Tongue (tissue), 2 donors: ENCODE data around the gene OR5B21. TPM values are rescaled to one million over a fixed set of nuclear protein-coding genes. Genes with fewer than 3 reads are reported as not detected.

ENCODE experiments used
- DNase-seq: peaks from one replicate; pipeline ENCODE4 v3.0.0-alpha.2; 2015
- total RNA-seq: library from RNA; depleted of rRNA; stranded (reverse); fragments of >200 nt; gene quantifications from one replicate; pipeline ENCODE4 v1.2.3, GENCODE V29; 2014

OR5B21 gene
- total RNA-seq, 1 donor from 2014 or later, result not detected

DNA sequence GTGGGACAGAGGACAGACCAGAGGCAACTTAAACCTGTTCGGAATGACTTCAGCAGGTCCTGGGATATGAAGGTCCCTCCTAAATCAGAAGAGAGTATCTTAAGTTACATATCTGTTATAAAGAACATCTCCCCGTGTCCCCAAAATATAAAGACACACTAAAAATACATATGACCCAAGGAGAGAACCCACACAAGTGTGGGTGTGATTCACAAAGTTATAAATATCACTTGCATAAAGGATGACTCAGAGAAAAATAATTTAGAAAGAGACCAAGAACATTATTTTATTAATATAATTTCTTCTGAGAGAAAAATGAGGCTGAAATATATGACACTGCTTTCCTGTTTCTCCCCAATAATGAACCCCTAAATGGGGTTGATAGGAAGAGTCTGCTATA lies 14.2 kb downstream of the OR5B21 start:
- DNase-seq, result no peak

DNA sequence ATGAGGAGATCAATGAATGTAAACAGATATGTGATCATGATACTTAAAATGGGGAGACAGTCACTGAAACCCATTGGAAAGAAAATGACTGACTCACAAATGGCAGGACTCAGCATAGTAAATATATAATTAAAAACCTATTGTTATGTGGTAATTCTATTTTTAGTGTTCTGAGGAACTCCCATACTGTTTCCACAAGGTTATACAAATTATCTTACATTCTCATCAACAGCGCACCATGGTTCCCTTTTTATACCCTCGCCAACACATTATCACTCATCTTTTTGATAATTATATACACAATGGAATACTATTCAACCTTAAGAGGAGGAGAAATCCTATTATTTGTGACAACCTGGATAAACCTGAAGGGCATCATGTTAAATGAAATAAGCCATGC lies 17.1 kb downstream of the OR5B21 start:
- DNase-seq, result no peak

DNA sequence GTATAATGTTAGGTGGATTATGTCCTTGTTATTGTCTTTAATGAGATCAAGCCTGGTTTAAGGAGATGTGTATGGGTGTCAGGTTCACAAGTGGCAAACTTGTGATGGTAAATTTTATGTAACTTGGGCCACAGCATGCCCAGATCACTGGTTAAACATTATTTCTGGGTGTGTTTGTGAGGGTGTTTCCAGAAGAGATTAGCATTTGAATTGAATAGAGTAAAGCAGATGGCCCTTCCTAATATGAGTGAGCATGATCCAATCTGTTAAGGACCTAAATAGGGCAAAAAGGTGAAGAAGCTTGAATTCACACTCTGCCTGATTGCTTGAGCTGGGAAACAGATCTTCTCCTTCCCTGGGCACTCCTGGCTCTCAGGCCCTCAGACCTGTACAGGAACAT lies 20.7 kb downstream of the OR5B21 start:
- no peak for DNase-seq

DNA sequence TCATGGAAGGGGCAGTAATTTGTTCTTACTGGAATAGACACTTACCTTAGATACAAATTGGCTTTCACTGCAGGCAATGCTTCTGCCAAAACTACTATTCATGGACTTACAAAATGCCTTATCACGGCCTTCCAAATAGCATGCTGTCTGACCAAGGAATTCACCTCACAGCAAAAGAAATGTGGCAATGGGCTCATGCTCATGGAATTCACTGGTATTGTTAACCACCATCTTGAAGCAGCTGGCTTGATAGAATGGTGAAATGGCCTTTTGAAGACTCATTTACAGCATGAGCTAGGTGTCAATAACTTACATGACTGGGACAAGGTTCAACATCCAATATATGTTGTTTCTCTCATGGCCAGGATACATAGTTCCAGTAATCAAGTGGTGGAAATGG lies 21.9 kb downstream of the OR5B21 start:
- no peak for DNase-seq

DNA sequence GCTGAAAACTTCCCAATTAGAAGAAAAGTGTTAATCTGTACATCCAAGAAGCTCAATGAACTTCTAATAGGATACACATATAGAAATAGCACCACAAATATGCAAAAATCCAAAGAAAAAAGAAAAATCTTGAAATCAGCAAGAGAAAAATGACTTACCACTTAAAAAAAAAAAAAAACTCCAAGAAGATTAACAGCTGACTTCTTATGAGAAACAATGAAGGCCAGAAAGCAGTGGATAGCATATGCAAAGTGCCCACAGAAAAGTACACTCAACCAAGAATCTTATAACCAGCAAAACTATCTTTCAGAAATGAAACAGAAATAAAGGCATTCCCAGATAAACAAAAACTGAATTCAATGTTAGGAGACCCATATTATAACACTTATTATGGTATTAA lies 36.0 kb downstream of the OR5B21 start:
- no peak for DNase-seq

DNA sequence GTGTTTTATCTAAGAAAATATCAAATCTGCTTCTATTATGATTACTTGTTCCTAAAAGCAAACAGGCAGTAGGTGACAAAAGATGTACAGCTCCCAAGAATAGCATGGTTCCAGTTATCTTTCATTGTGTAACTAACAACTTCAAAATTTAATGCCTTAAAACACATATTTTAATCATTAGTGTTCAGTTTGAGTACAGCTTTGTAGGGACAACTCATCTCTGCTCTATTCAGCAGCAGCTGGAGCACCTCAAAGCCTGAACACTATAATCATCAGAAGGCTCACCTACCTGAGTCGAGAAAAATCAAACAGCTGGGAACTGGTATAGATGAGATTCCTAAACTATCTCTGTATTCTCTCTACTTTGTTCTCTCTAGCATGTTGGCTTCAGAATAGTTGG lies 41.6 kb downstream of the OR5B21 start:
- no peak for DNase-seq

DNA sequence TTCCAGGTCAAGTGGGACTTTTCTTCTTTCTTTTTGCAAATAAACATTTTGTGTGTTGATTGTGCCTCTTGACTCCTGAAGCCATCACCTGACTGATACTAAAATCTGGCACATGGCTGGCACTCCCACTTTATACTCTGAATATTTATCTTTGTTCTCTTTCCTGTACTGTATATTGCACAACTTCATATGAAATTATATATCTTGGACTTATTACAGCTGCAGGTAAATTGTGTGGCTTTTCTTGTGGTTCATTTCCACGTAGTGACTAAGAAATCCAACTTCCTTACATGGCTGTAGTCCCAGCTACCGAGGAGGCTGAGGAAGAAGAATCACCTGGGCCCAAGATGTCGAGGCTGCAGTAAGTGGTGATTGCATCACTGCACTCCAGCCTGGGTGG lies 42.2 kb downstream of the OR5B21 start:
- DNase-seq, result no peak

Other genes with a start within 250 kb of the OR5B21 start
- 0.51 TPM for gene OR10W1, start 239.8 kb downstream of the OR5B21 start, total RNA-seq
- not detected for gene OR5B17, start 149.0 kb downstream of the OR5B21 start, total RNA-seq
- gene OR5B3, start 101.2 kb downstream of the OR5B21 start, total RNA-seq, result not detected
- not detected for gene OR5B2, start 80.0 kb downstream of the OR5B21 start, total RNA-seq
- gene OR5B12, start 65.9 kb downstream of the OR5B21 start, total RNA-seq, result not detected
- gene LPXN, start 67.8 kb upstream of the OR5B21 start, total RNA-seq, result 3.9 TPM
- gene ZFP91, start 71.0 kb upstream of the OR5B21 start, total RNA-seq, result 53.2 TPM
- 1.1 TPM for gene CNTF, start 114.6 kb upstream of the OR5B21 start, total RNA-seq
- not detected for gene GLYAT, start 223.8 kb upstream of the OR5B21 start, total RNA-seq